HUDEP-2 (cell line): ENCODE data around the gene LIX1.
A peak's percentile ranks its signal among the peaks of the same experiment; 100 is the strongest.
"Not testable (repeated sequence)": the region's sequence is repeated elsewhere in the genome, so short reads cannot be mapped to it uniquely, and the experiment has no call there.

Experiments used
- DNase-seq, 76 experiments: peaks; one replicate each; lab custom pipeline; 2025; ENCODE audit not compliant: unreplicated experiment in 76 of 76; lab: John Stamatoyannopoulos, UW

Gene LIX1

DNA sequence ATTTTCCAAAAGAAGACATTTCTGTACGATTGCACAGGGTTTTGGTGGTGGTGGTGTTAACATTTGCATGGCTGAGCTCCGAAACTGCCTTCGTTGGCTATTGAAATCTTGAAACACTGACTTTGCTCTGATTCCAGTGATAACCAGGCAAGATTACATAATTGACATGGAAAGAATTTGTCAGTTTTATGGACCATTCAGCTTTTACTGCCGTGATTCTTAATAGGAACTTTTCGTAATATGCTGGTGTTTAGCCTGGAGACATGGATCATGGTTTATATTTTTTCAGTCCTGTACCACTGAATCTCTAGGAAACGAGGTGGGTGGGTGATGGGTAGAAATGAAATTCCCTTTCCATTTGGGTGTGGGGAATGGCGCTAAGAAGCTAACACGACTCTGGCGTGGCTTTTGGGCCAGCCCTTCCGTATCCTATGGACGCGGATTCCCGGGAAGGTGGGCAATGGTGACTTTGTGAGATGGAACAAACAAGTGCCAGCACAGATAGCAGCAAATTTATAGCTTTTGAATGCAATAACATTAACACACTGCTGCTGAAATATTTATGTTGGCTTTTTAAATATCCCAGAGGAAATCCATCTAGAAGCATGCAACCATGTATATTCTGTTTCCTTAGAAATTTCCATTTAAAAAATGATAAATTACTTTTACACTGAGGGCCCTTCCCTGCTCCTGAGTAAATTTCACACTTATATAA lies 36.8 kb downstream of the LIX1 start:
- no peak for DNase-seq

DNA sequence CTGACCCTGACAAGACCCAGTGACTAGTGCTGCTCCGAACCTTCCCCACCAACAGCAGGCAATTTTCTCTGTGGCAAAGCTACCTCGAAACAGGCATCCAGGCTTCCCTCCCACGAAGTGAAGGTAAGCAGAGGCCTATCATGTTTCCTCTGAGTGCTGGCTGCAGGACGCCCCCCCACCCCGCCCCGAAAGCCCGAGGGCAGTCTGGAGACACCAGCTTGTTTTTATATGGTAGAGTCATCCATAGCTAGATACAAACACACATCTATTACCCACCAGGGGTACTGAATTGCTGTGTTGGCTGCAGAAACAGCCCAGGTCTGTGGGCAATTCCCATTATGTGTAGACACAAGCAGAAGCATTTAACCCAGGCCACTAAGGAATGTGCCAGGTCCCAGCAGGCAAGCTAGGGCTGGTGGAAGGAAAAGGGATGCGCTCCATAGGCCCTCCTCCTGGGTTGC lies 40.4 kb downstream of the LIX1 start:
- no peak for DNase-seq

- no peak for DNase-seq
These were observed 41.1 kb downstream of the LIX1 start for GRCh38 chr5:97101189-97101910.

DNA sequence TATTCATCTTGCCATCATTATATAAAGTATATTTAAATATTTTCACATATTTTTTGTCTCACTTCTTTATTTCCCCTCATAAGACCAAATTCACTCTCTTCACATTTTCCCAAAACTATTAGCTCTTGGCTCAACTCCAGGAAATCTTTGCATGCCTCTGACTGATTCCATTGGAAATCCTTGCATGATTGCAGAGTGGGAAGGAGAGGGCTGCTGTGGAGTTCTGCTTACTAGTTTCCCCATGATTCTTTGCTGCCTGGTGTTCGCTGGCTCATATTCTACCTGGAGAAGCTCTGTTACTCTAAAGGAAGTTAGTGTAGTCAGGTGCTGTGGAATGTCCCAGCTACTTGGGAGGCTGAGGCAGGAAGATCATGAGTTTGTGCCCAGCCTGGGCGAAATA lies 41.9 kb downstream of the LIX1 start:
- no peak for DNase-seq

- DNase-seq: no peak
These were observed 43.5 kb downstream of the LIX1 start for GRCh38 chr5:97098922-97099321.

GRCh38 chr5:97097326-97098230 lies 44.8 kb downstream of the LIX1 start:
- no peak for DNase-seq

GRCh38 chr5:97096846-97097245 lies 45.6 kb downstream of the LIX1 start:
- DNase-seq: no peak

DNA sequence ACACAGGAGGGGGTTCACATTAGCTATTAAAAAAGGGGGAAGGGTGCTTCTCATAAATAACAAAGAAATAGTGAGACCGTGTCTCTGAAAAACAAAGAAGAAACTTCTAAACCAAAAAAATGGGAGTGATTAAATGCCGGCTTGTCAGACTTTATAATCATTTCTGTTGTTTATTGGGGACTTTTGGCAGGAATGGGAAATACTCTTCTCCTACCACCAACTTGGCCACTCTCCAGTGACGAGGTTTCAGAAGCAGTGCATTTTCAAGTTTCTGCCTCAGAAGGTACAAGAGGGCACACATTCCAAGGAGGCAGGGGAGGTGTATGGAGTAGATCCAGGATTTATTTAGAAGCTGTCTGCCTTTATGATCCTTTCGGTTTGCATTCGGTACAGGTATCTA lies 46.2 kb downstream of the LIX1 start:
- no peak for DNase-seq

GRCh38 chr5:97095318-97095732 lies 47.1 kb downstream of the LIX1 start:
- DNase-seq: no peak

DNA sequence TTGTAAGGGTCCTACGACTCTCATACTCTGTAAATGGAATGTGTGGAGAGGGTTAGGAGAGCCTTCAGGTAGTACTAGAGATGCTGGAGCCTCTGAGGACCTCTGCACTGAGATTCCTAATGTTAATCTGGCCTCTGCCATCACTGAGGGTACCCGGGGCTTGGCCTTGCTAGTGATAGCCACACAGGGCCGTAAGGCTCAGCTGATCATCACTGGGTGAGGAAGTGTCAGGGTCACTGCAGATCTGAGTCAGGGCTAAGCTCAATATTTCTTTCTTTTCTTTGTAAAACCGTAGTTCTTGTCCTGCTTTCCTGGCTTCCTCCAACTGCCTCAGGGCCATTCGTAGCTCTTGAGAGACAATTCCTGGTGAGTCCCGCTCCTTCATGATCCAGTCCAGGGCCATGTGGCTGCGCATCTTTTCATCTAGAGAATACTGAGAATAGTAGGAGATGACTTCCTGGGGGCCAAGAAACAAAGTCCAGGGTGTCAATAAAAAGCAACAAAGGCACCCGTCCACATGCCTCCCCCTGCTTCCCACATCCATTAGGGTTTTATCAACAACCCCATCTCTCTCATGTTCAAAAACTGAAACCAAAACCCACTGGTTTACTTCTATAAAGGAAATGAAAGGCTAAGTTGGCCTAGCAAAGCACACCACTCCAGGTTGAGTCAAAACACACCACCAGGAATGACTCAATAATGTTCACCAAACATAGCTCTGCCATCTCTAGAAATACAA lies 47.7 kb downstream of the LIX1 start:
- no peak for DNase-seq

- no peak for DNase-seq
These were observed 49.2 kb downstream of the LIX1 start for GRCh38 chr5:97093193-97093592.

GRCh38 chr5:97090944-97091343 lies 51.5 kb downstream of the LIX1 start:
- no peak for DNase-seq

GRCh38 chr5:97089149-97089801 lies 53.1 kb downstream of the LIX1 start:
- no peak for DNase-seq

- DNase-seq: peak in 19 of 76 experiments; percentile 1 to 33 (median 7)
These were observed 53.6 kb downstream of the LIX1 start for GRCh38 chr5:97088774-97089148.

- DNase-seq: peak in 1 of 76 experiments; percentile 1
These were observed 55.3 kb downstream of the LIX1 start for GRCh38 chr5:97087138-97087537.

GRCh38 chr5:97085459-97086181 lies 56.8 kb downstream of the LIX1 start:
- no peak for DNase-seq

DNA sequence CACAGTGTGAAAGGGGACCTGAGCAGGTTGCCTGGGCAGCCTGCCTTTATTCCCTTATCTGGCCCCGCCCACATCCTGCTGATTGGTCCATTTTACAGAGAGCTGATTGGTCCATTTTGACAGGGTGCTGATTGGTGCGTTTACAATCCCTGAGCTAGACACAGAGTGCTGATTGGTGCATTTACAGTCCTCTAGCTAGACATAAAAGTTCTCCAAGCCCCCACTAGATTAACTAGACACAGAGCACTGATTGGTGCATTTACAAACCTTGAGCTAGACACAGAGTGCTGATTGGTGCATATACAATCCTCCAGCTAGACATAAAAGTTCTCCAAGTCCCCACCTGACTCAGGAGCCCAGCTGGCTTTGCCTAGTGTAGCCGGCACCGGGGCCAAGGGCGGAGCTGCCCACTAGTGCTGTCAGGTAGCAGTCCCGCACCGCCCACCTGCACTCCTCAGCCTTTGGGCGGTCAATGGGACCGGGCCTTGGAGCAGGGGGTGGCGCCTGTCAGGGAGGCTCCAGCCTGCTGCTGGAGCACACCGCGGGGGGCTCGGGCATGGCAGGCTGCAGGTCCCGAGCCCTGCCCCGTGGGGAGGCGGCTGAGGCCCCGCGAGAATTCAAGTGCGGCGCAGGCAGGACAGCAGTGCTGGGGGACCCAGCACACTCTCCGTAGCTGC lies 57.5 kb downstream of the LIX1 start:
- not testable (repeated sequence) for DNase-seq

DNA sequence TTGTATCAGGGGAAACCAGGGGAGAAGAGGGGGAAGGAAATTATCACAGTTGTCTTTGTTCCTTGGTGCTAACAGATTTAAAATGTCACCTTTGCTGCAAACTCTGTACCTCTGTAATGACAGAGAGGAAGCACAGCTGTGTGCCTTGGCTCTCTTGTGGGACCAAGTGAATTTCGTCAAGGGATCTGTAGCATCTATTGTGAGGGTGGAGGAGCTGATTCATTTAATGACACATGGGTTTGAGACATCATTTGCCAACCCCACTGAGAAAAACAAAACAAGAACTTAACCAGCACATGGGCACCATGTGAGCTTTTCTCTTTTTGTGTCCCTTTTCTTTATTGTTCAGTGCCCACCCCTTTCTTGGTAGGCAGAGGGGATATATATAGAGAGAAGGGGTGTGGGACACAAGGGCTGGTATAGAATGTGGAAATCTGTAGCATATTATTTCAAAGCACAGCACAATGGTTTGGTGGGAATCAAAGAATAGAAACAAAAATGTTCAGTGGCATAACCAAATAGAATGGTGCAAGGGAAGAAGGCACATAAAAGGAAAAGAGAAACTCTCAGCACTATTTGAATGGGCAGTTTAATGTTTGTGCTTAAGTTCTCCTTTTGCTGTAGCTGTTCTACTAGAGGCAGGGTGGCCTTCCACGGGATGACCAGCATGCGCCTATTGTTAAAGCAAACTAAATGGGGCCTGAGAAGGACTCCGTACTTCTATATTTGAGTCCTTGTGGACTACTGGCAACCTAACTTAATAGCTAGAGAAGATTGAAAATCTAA lies 63.3 kb downstream of the LIX1 start:
- DNase-seq: no peak
